ENCODE results near the gene FOXRED1.
"Not testable (repeated sequence)": the region's sequence is repeated elsewhere in the genome, so short reads cannot be mapped to it uniquely, and the experiment has no call there.

Gene FOXRED1

GRCh38 chr11:126268708-126269579 is at the start of gene FOXRED1, which contains the start of gene SRPRA:
Gene FOXRED1 (plus strand): TSS chr11:126269154. CDS start chr11:126269207, 53 bp downstream.
Gene SRPRA (minus strand): TSS chr11:126268895. CDS start chr11:126268804, 91 bp downstream.
- peak; percentile 99 for DNase-seq (ENCODE audit: low read depth in 2 of 2)

GRCh38 chr11:126219547-126219946 is 49.4 kb upstream of the FOXRED1 start:
- DNase-seq (ENCODE audit: low read depth in 2 of 2): no peak

- no peak for DNase-seq (ENCODE audit: low read depth in 2 of 2)
Measured at GRCh38 chr11:126224647-126225294, 44.2 kb upstream of the FOXRED1 start.

- DNase-seq (ENCODE audit: low read depth in 2 of 2): no peak
Measured at GRCh38 chr11:126225295-126225665, 43.7 kb upstream of the FOXRED1 start.

GRCh38 chr11:126226334-126227084 is 42.4 kb upstream of the FOXRED1 start:
- no peak for DNase-seq (ENCODE audit: low read depth in 2 of 2)

GRCh38 chr11:126229858-126230540 is 39.0 kb upstream of the FOXRED1 start:
- DNase-seq (ENCODE audit: low read depth in 2 of 2): no peak

- no peak for DNase-seq (ENCODE audit: low read depth in 2 of 2)
Measured at GRCh38 chr11:126231725-126232459, 37.1 kb upstream of the FOXRED1 start.

GRCh38 chr11:126232683-126233082 is 36.3 kb upstream of the FOXRED1 start:
- no peak for DNase-seq (ENCODE audit: low read depth in 2 of 2)

GRCh38 chr11:126233391-126233790 is 35.6 kb upstream of the FOXRED1 start:
- no peak for DNase-seq (ENCODE audit: low read depth in 2 of 2)

- DNase-seq (ENCODE audit: low read depth in 2 of 2): no peak
Measured at GRCh38 chr11:126246636-126247035, 22.3 kb upstream of the FOXRED1 start.

- DNase-seq (ENCODE audit: low read depth in 2 of 2): no peak
Measured at GRCh38 chr11:126253265-126253664, 15.7 kb upstream of the FOXRED1 start.

- DNase-seq (ENCODE audit: low read depth in 2 of 2): no peak
Measured at GRCh38 chr11:126254819-126255218, 14.1 kb upstream of the FOXRED1 start.

GRCh38 chr11:126255507-126255906 is 13.4 kb upstream of the FOXRED1 start:
- not testable (repeated sequence) for DNase-seq (ENCODE audit: low read depth in 2 of 2)

GRCh38 chr11:126256216-126256615 is 12.7 kb upstream of the FOXRED1 start:
- DNase-seq (ENCODE audit: low read depth in 2 of 2): no peak

- DNase-seq (ENCODE audit: low read depth in 2 of 2): no peak
Measured at GRCh38 chr11:126257144-126257543, 11.8 kb upstream of the FOXRED1 start.

- no peak for DNase-seq (ENCODE audit: low read depth in 2 of 2)
Measured at GRCh38 chr11:126257764-126258163, 11.2 kb upstream of the FOXRED1 start.

- no peak for DNase-seq (ENCODE audit: low read depth in 2 of 2)
Measured at GRCh38 chr11:126262216-126262615, 6.7 kb upstream of the FOXRED1 start.

- DNase-seq (ENCODE audit: low read depth in 2 of 2): no peak
Measured at GRCh38 chr11:126263489-126263888, 5.5 kb upstream of the FOXRED1 start.

- no peak for DNase-seq (ENCODE audit: low read depth in 2 of 2)
Measured at GRCh38 chr11:126265811-126266210, 3.1 kb upstream of the FOXRED1 start.

GRCh38 chr11:126267650-126268049 is 1.3 kb upstream of the FOXRED1 start:
- no peak for DNase-seq (ENCODE audit: low read depth in 2 of 2)

- DNase-seq (ENCODE audit: low read depth in 2 of 2): no peak
Measured at GRCh38 chr11:126268361-126268707, 620 bp upstream of the FOXRED1 start.
